BLaER1 treated with 17β-estradiol and CSF1 and Interleukin-3, amounts not matched to agents 10 nM and 100 nM (cell line): ENCODE data around the gene PRKCE.

Experiments
- H3K27ac ChIP-seq, 11 experiments: shearing (Covaris generic); formaldehyde crosslinking; 2 replicates each; pipeline ENCODE4 v1.8.1; 2022
- H3K27me3 ChIP-seq, 11 experiments: shearing (Covaris generic); formaldehyde crosslinking; 2 replicates each; pipeline ENCODE4 v1.8.1; 2022
- H3K36me3 ChIP-seq, 11 experiments: shearing (Covaris generic); formaldehyde crosslinking; 2 replicates each; pipeline ENCODE4 v1.8.1; 2022
- H3K4me1 ChIP-seq, 10 experiments: shearing (Covaris generic); formaldehyde crosslinking; 2 replicates each; pipeline ENCODE4 v1.8.1; 2022
- H3K4me2 ChIP-seq, 11 experiments: shearing (Covaris generic); formaldehyde crosslinking; 2 replicates each; pipeline ENCODE4 v1.8.1; 2022
- H3K4me3 ChIP-seq, 10 experiments: shearing (Covaris generic); formaldehyde crosslinking; 2 replicates each; pipeline ENCODE4 v1.8.1; 2022
- H3K9ac ChIP-seq, 11 experiments: shearing (Covaris generic); formaldehyde crosslinking; 2 replicates each; pipeline ENCODE4 v1.8.1; 2022
- H3K9me3 ChIP-seq, 11 experiments: shearing (Covaris generic); formaldehyde crosslinking; replicated peaks in 1 of 11; 2 replicates each; pipeline ENCODE4 v1.8.1; 2022
- H4K20me1 ChIP-seq, 11 experiments: shearing (Covaris generic); formaldehyde crosslinking; 2 replicates each; pipeline ENCODE4 v1.8.1; 2022
- Cebpa-rat ChIP-seq, 11 experiments: shearing (Covaris generic); IDR thresholded peaks; 2 replicates each; pipeline ENCODE4 v1.8.1; 2022

Gene PRKCE

DNA sequence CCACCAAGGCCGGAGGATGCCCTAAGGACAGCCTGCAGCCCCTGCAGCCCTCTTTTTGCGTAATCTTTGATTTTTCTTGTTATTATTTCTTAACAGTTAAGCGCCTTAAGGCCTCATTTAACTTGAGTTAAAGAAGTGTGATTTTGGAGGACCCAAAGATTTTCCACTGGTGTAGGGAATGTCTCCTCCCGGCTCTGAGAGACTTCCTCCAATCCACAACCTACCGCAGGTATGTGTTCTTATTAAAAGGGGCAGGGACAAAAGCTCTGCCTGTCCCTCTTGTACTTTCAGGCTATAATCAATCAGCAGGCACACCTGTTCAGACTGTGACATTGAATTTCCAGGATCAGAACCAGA, 285.1 kb downstream of the PRKCE start:
- no peaks in the 10 kb centered on the region; a peak in 1 of 22 replicates for H3K9me3 ChIP-seq
- H3K9ac ChIP-seq = no peak overlapping the region
- H3K36me3 ChIP-seq = peaks cover 0 to 61% (median 40%) of the 10 kb centered on the region in 11 experiments; a peak in 15 of 22 replicates
- H3K27ac ChIP-seq = no peak overlapping the region
- no peak overlapping the region for H3K4me3 ChIP-seq
- H3K27me3 ChIP-seq = no peaks in the 10 kb centered on the region
- peaks cover 6 to 36% (median 26%) of the 10 kb centered on the region in 10 experiments; a peak in 18 of 20 replicates for H3K4me1 ChIP-seq
- TF ChIP-seq Cebpa-rat (IDR thresholded peaks at IDR 0.05) = no peak
- H4K20me1 ChIP-seq = peaks cover 0 to 99% (median 76%) of the 10 kb centered on the region in 11 experiments; a peak in 15 of 22 replicates
- 0 out of 22 replicates have a peak overlapping the region, but pooled peaks of 1 of the 11 experiments have one; percentile 74 for H3K4me2 ChIP-seq

DNA sequence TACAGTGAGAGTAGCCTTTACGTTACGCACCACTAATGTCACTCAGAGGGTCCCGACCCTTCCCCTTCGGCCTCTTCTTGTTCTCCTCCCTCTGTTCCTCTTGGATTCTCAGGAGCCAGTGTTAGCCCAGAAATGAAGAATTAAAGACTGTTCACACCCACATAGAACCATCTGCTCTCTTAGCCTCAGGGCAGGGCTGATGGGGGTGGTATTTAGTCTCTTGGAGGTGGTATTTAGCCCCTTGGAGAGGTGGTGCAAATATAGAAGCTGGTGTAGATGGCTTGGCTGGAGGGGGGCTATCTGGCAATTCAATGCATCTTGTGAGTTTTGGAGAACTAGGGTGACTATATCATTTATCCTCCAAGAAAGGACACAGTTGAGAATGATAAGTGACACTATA, 286.5 kb downstream of the PRKCE start:
- Histone ChIP-seq H3K4me1 (peaks cover 6 to 36% (median 26%) of the 10 kb centered on the region in 10 experiments; a peak in 18 of 20 replicates), H3K9ac (no peak overlapping the region), H3K4me3 (no peak overlapping the region), H3K36me3 (peaks cover 0 to 62% (median 38%) of the 10 kb centered on the region in 11 experiments; a peak in 15 of 22 replicates), H4K20me1 (peaks cover 0 to 99% (median 75%) of the 10 kb centered on the region in 11 experiments; a peak in 15 of 22 replicates), H3K27ac (no peak overlapping the region), H3K4me2 (no peak overlapping the region), H3K9me3 (no peaks in the 10 kb centered on the region), H3K27me3 (no peaks in the 10 kb centered on the region)
- TF ChIP-seq Cebpa-rat (IDR thresholded peaks at IDR 0.05) = no peak

DNA sequence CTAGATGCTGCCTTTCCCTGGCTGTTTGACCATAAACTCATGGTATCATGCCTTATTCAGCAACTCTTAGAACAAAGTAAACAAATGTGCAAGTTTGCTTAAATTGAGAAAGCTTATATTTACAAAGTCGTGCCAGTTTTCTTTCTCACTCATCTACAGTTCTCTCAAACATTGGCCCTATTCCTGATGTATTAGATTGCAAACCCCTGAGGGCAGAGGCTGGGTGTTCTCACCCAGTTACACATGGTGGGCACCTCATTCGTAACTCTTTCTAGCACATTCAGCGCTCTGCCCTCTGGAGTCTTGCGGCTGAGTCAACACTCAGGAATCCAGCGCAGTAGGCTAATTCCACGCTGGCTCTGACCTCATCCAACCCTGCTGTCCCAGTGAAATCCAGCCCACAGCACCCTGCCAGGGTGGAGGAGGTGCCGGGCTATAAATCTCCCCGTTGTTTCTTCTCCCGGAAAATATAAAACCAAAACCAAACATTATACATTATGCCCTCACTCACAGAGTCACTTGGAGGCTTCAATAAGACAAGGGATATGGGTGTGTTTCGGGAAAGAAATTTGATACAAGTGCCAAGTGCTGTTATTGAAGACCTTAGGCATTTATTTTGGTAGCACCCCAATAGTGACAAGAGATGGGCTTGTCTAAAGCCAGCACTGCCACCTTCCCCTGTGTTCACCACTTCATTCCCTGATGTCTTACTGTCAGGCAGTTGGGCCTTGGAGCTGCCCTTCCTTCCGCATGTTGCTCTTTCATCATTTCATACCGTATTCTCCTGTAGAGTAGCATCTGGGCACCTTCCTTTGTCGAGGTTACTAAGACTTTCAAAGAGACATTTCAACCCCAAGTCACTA, 287.4 kb downstream of the PRKCE start:
- TF ChIP-seq Cebpa-rat (IDR thresholded peaks at IDR 0.05) = no peak
- H3K27me3 ChIP-seq = no peaks in the 10 kb centered on the region
- H4K20me1 ChIP-seq = peaks cover 0 to 100% (median 75%) of the 10 kb centered on the region in 11 experiments; a peak in 15 of 22 replicates
- no peak overlapping the region for H3K27ac ChIP-seq
- no peaks in the 10 kb centered on the region for H3K9me3 ChIP-seq
- H3K4me3 ChIP-seq = no peak overlapping the region
- H3K9ac ChIP-seq = no peak overlapping the region
- H3K4me1 ChIP-seq = peaks cover 6 to 29% (median 23%) of the 10 kb centered on the region in 10 experiments; a peak in 18 of 20 replicates
- H3K36me3 ChIP-seq = peaks cover 0 to 71% (median 47%) of the 10 kb centered on the region in 11 experiments; a peak in 15 of 22 replicates
- H3K4me2 ChIP-seq = no peak overlapping the region

DNA sequence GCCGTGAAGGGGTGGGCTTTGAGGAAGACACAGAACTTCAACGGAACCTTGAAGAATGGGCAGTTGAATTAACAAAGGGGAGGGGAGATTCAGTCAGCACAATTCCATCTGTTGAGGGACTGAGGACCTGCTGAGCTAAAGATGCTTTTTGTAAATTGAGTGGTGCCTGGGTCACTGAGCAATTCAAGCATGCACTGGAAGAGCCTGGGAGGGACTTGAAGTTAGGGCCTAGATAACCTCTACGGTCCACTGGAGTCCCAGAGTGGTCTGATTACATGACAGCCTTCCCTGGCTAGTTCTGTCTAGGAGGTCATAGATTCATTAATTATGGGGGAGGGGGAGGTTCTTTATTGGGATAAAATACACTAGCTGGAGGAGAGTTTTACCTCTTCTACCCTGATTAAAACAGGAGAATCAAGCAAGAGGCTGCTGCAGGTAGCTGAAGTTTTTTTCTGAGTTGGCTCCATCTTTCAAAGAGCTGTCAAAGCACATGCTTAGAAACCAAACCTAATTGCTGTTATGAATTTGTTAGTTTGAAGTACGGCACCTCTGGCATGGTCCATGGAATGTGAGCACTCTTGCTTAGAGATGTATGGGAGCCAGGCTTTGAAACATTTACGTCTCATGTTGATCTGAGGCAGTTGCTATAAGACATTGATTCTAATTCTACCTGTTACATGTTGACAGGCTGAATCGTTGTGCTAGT, 290.2 kb downstream of the PRKCE start:
- Histone ChIP-seq H3K4me3 (no peak overlapping the region), H4K20me1 (peaks cover 0 to 100% (median 77%) of the 10 kb centered on the region in 11 experiments; a peak in 15 of 22 replicates), H3K4me1 (peaks cover 4 to 24% (median 15%) of the 10 kb centered on the region in 10 experiments; a peak in 16 of 20 replicates), H3K9ac (no peak overlapping the region), H3K9me3 (no peaks in the 10 kb centered on the region), H3K27ac (no peak overlapping the region), H3K27me3 (no peaks in the 10 kb centered on the region), H3K36me3 (peaks cover 0 to 95% (median 69%) of the 10 kb centered on the region in 11 experiments; a peak in 15 of 22 replicates), H3K4me2 (no peak overlapping the region)
- no peak for TF ChIP-seq Cebpa-rat (IDR thresholded peaks at IDR 0.05)

DNA sequence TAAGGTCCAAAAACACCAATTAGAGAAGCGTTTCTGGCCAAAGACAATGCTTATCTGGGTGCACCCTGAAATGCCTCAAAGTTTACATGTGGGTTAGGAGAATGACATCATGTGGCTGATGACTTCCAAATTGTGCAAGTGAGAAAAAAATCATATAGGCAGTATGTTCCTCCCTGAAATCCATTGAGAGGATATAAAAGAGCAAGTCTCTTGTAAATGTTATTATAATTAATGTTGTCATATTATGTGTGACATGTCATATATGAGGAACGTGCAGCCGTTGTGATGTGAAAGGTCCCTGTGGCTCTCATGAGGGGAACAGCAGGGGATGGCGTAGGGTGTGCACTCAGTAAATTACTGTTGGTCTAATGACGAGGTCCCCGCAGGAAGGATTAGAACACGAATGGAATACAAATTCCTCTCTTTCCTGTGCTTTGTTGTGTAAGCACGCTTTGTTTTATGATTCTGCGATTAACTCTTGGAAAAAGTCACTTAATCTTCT, 290.8 kb downstream of the PRKCE start:
- Histone ChIP-seq H3K4me3 (no peak overlapping the region), H3K36me3 (peaks cover 0 to 90% (median 63%) of the 10 kb centered on the region in 11 experiments; a peak in 15 of 22 replicates), H3K4me2 (no peak overlapping the region), H3K9ac (no peak overlapping the region), H4K20me1 (peaks cover 0 to 100% (median 77%) of the 10 kb centered on the region in 11 experiments; a peak in 14 of 22 replicates), H3K9me3 (no peaks in the 10 kb centered on the region), H3K27me3 (no peaks in the 10 kb centered on the region), H3K4me1 (peaks cover 4 to 24% (median 16%) of the 10 kb centered on the region in 10 experiments; a peak in 16 of 20 replicates), H3K27ac (no peak overlapping the region)
- no peak for TF ChIP-seq Cebpa-rat (IDR thresholded peaks at IDR 0.05)

DNA sequence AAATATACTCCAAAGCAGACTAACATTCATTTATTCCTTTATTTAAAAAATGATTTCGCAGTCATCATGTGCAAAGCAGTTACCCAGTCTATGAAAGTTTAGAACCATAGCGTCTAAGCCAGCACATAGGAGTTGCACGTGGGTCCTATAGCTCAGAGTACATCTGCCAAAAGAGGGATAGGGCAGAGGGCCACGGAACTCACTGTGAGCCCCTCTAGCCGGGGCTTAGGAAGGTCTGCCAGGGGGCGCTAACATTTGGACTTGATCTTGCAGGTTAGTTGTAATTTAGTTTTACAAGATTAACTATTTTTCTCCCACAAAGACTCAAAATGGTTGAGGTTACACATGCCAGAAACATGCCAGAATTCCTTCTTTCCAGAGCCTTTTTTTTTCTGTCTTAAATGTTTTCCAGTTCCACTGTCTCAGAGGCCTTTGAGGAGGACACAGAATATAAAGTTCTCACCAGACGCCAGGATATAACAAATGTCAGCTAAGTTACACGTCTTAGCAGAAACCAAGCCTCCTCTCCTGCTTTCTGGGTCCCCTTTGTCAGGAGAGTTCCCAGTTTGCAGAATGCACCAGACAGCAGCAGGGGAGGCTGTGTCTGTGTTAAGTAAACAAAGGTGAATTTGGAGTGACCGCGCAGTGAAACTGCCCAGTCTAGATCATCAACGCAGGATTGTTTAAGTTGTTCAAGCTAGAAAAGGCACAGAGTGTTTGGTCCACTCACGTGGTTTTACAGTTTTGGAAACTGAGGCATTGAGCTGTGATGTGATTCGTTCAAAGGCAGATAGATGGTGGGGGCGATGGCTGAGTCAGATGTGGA, 292.0 kb downstream of the PRKCE start:
- Histone ChIP-seq H3K27ac (no peak overlapping the region), H3K36me3 (peaks cover 0 to 79% (median 54%) of the 10 kb centered on the region in 11 experiments; a peak in 15 of 22 replicates), H3K4me1 (peaks cover 4 to 26% (median 16%) of the 10 kb centered on the region in 10 experiments; a peak in 16 of 20 replicates), H3K4me2 (no peak overlapping the region), H3K9ac (no peak overlapping the region), H3K4me3 (no peak overlapping the region), H4K20me1 (peaks cover 0 to 100% (median 80%) of the 10 kb centered on the region in 11 experiments; a peak in 15 of 22 replicates), H3K27me3 (no peaks in the 10 kb centered on the region), H3K9me3 (no peaks in the 10 kb centered on the region)
- no peak for TF ChIP-seq Cebpa-rat (IDR thresholded peaks at IDR 0.05)

DNA sequence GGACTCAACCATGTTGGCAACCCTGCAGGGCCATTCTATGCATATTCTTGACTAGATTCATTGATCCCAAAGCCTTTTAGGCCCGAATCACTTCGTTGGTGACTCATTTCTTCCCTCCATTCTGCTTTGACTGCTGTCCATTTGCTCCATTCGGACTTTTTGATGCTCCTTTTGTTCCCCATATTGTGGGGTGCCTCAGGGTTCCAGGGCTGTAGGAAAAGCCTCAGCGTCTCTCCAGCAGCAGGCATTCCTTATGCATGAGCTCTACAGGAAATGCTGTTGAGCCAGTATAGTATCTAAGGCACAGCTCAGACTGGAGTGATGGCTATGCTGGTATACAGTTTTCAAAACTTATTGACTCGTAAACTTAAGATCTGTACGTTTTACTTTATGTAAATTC, 292.6 kb downstream of the PRKCE start:
- Histone ChIP-seq H3K4me2 (no peak overlapping the region), H3K9ac (no peak overlapping the region), H3K36me3 (peaks cover 0 to 73% (median 48%) of the 10 kb centered on the region in 11 experiments; a peak in 15 of 22 replicates), H3K9me3 (no peaks in the 10 kb centered on the region), H3K27ac (no peak overlapping the region), H3K4me1 (peaks cover 4 to 30% (median 16%) of the 10 kb centered on the region in 10 experiments; a peak in 16 of 20 replicates), H3K4me3 (no peak overlapping the region), H3K27me3 (no peaks in the 10 kb centered on the region), H4K20me1 (peaks cover 0 to 100% (median 80%) of the 10 kb centered on the region in 11 experiments; a peak in 15 of 22 replicates)
- no peak for TF ChIP-seq Cebpa-rat (IDR thresholded peaks at IDR 0.05)

DNA sequence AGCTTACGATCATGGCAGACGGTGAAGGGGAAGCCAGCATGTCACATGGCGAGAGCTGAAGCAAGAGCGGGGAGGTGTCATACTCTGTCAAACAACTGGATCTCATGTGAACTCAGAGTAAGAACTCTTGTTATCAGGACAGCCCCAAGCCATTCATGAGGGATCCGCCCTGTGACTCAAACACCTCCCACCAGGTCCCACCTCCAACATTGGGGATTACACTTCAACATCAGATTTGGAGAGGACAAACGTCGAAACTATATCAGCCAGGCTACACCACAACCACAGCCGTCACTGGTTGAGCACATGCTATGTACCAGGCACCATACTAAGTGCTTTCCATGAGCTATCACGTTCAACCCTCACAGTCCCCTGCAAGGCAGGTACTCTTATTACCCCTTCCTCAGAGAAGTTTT, 293.8 kb downstream of the PRKCE start:
- Histone ChIP-seq H3K27me3 (no peaks in the 10 kb centered on the region), H3K9me3 (no peaks in the 10 kb centered on the region), H3K36me3 (peaks cover 0 to 62% (median 38%) of the 10 kb centered on the region in 11 experiments; a peak in 15 of 22 replicates), H3K9ac (no peak overlapping the region), H3K4me2 (peak overlapping the region in 9 of 11 experiments; percentile 0 to 20 (median 6); a peak in 3 of 22 replicates), H3K27ac (no peak overlapping the region), H3K4me3 (no peak overlapping the region), H3K4me1 (peaks cover 4 to 42% (median 22%) of the 10 kb centered on the region in 10 experiments; a peak in 17 of 20 replicates), H4K20me1 (peaks cover 0 to 100% (median 89%) of the 10 kb centered on the region in 11 experiments; a peak in 15 of 22 replicates)
- TF ChIP-seq Cebpa-rat (IDR thresholded peaks at IDR 0.05) = no peak
